ENCODE measurements around the gene ARHGAP9.
A peak's percentile ranks its signal among the peaks of the same experiment; 100 is the strongest.

- TF ChIP-seq YY1 (IDR thresholded peaks at IDR 0.05; ENCODE audit: insufficient read depth, insufficient read length) (no peak), ZNF274 (IDR thresholded peaks at IDR 0.05; ENCODE audit: low read depth, low read length) (no peak), SUZ12 (IDR thresholded peaks at IDR 0.05; ENCODE audit: extremely low read depth, insufficient read depth, insufficient read length) (peak; percentile 46)
Measured at GRCh38 chr12:57474862-57475261, 4.8 kb downstream of the ARHGAP9 start.
